DMS53 (cell line): ENCODE measurements around the gene TRABD2B.

Experiments used
- DNase-seq: peaks from one replicate; lab custom pipeline; 2025; lab: John Stamatoyannopoulos, UW

TRABD2B gene

DNA sequence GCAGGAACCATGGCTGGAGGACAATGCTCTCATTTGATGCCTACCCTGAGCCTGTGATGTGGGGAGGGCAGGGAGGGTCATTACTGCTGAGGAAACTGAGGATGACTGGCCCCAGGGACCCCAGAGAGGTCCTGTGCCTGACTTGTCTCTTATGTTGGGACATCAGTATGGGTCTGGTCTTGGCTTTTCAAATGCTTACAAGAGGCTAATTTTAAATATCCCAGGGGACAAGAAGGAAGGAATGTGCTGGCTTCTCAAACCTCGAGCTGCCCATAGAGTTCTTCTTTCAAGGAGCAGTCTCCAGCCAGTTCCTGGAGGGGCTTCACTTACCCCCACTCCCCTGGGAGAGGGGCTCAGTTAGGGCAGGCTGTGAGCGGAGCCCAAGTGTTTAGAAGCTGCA, 168.2 kb downstream of the TRABD2B start:
- DNase-seq, result no peak

DNA sequence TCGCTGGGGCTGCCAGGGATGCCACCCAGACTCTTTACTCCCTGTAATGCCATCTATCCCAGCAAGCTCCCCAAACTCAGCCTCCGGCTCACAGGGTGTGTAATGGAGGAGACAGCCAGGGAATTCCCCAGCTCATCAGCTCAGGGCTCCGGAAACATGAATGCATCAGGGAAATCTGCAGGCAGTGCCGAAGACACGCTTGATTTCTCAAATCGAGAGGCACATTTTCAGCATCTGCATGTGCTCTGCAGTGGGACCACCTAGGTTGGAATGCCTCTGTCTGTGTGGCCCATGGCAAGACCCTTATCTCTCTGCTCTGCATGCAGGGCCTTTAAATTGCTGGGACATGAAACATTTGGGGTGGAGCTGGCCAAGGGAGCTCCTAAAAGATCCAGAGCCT, 170.1 kb downstream of the TRABD2B start:
- DNase-seq, result no peak

DNA sequence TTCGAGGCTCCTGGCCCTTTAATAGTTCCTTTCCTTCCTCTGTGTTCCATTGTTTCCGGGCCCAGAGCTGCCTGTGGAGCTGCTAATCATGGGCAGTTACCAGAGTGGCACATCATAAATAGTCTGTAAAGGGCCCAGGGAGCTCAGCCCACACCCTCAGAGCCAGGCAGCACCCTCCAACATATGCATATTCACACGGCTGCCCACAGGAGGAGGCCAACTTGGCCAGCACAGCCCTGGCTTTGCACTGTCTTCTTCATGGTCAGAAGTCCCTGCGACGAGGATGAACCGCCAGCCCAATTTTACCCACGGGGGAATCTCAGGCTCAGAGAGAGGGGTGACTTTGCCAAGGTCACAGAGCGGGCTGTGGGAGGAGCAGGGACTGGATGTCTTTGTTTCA, 172.5 kb downstream of the TRABD2B start:
- DNase-seq, result no peak

DNA sequence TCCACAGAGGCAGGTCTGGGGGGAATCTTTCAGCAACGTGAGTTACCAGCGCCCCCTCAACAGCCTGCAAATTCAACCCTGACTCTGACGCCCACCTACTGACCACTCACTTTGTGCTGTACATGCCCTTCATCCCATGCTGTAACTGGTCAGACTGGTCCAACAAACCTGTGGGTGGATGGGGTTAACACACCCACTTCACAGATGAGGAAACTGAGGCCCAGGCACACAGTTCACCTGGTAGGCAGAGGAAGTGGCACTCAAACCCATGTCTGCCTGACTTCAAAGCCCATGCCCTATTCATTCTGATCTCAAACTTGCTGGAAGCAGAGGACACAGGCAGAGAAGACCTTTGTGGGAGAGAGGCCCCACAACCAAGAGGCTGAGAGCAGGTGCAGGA, 172.9 kb downstream of the TRABD2B start:
- DNase-seq, result no peak

DNA sequence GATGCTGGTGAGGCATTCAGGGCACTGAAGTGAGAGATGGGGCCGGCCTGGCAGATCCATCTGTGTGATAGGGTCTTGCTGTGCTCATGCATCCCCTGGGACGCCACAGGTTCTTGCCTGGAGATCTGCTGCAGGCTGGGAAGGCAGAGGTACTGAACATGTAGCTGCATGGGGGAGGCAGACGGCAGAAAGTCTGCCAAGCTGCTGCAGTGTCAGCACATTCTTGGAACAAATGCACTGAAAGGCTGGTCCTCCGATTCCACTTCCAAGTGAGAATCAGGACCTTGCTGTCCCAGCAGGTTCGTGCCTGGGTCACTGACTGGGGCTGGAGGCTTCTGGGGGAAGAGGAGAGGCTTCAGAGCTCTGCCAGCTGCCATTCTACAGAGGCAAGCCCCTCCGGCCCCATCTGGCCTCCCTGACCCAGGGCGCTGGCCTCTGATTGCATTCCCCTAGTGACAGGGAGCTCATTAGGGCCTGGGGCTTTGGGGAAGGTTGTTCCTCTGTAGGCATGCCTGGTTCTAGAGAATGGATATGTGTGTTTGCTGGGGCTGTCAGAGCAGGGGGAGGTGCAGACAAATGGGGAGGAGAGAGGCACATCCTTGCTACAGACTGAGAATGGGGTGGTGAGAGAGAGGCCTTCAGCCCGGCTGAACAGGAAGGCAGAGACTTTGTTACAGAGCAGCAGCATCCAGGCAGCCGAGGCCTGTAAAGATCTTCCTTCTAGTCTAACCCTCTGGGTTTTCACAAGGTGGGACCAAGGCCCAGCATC, 174.0 kb downstream of the TRABD2B start:
- no peak for DNase-seq

DNA sequence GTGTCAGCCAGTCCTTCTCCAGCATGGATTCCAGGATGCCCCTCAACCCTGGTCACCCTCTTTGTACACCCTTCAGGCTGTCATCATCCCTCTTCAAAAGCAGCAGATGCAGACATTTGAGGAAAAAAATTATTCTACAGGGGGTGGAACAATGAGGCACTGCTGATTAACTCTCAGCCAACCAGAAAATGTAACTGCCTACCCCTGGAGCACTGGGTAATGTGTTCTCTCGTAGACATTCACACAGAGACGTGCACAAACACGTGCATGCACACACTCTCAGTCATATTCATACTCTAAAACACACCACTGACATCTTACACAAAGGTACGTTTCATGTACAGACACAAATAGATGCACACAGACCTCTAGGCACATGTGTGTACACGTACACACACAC, 175.4 kb downstream of the TRABD2B start:
- DNase-seq, result no peak

DNA sequence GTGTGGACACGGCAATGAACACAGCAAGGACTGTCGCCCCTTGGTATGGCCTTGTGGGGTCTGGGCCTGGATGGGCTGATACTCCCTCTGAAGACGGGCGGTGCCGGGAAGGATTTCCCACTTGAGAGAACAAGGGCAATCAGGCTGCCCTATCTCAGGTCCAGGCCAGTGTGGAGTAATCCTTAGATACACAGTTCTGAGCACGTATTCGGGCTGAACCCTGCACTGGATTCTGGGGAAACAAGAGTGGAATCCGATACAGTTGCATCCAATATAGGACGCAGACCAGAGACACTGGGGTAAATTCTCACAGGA, 177.7 kb downstream of the TRABD2B start:
- DNase-seq, result no peak

DNA sequence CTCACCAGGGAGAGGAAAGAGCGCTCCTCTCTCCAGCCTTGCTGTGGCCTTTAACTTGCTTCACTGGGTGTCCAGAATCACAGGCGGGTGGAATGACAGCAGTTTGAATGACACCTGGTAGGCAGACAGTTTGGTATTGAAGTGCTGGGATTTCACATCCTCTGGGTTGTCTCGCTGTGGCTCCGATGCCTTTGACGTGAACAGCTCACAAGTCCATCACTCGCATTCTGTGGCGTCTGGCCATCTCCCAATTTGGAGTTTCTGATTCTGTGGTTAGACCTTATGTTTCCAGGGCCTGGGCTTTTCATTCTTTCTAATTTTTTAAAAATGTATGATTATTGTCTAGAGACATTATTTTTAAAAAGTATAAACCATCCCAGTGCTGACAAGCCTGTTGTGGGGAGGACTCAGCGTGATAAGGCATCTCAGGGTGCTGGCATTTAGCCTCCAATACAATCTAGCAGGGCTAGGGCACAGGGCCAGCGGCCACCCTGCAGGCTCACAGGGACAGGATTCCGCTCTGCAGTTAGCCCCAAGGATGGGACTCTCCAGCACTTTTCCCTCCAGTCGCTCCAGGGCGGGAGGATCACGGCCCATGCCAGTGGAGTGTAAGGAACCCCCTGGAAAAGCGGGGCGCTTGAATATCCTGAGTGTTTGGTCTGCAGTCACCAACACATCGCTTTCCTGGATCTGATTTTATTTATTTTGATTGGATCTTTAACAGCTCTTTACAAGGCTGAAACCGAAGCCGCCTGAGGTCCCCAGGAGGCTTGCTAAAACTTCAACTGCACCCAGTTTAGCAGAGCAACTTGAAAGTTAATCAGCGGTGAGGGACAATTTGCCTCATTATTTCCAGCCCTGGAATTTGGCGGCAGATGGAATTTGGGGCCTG, 178.3 kb downstream of the TRABD2B start:
- DNase-seq, result no peak

DNA sequence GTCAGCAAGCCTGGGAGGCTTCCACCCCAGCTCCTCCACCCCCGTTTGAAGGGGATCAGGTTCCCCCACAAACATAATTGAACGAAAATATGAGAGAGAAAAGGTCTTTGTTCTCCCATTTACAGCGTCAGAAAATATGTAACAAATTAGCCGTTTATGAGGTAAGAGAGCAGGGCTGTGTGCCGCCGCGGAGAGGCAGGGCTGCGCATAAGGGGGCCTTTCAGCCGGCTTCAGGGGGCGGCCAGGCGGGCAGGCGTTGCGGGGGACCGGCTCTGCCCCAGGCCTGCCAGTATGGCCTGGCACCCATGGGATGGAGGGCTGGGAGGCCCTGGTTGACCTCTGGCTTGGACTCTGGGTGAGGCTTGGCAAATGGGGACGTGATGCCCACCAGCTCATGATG, 179.3 kb downstream of the TRABD2B start:
- no peak for DNase-seq

DNA sequence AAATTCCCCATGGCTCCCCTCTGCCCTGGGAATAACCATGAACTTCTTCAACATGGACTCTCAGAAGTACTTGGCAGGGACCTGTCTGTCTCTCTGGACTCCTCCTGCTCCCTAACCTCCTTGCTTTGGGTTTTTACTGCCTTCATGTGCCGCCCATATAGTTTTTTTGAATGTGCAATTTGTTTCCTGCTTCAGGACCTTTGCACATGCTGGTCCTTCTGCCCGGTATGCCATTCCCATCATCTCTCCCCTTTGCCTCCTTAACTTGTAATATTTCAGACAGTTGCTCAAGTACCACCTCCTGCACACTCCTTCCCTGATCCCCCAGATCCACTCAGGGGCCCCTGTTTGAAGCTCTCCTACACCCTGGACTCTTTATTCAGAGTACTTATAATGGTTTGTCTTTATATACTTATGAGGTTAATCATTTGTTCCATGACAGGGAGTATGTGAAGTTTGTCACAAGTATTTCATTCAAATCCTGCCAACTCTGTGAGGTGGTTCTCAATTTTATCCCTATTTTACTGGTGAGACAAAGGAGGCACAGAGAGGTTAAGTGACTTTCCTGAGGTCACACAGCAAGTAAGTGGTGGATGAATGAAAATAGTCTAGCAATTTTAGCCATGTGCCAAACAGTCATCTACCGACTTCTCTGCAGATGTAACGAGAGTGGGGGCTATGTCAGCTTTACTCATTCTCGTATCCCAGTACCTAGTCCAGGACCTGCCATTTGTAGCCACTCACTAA, 180.7 kb downstream of the TRABD2B start:
- DNase-seq, result no peak

DNA sequence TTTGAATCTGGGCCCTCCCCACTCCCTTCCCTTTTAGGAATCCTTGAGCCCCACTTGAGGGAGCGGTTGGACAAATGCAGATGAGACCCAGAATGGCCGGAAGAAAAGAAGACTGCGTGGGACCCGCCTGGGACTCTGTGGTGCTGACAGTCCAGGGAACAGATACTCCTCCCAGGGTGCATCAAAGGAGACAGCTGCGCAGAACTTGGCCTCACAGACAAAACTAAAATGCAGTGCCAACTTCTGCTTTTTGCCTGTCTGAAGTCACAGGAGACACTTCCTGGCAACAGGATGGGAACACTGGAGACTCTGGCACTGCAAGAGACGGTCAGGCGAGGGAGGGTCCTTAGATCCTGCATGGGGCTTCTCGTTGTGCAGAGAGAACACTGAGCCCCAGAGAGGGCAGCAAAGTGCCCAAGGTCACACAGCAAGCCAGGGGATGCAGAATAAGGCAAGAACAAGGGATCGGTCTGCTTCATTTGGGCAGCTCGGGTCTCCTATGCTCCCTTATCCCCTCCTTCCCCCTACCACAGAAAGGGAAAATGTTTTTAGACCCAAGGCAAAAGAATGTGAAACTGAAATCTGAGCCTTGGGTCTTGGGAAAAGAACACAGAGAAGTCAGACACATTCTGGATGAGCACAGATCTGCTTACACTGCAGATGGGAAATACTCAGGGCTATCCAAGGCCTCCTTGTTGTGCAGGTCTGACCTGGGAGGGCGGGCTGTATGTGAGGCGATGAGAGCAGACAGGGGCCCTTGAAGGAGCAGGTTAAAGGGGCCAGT, 182.4 kb downstream of the TRABD2B start:
- DNase-seq, result peak; percentile 54

DNA sequence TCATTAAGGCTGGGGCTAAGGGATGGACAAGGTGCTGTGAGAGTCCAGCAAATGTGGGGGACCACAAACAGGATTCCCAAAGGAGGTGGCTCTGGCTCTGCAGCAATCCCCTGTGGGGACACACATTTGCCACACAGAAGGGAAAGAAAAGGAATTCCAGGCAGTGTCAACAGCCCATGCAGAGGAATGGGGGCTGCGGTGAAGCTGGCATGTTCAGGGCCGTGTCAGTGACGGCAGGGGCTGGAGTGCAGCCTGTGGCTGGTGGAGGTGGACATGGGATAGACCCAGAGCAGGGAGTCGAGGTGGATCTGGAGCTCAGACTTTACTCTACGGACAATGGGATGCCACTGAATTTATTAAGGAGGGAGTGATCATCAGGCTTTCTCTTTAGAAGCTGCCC, 183.2 kb downstream of the TRABD2B start:
- DNase-seq, result peak; percentile 22

DNA sequence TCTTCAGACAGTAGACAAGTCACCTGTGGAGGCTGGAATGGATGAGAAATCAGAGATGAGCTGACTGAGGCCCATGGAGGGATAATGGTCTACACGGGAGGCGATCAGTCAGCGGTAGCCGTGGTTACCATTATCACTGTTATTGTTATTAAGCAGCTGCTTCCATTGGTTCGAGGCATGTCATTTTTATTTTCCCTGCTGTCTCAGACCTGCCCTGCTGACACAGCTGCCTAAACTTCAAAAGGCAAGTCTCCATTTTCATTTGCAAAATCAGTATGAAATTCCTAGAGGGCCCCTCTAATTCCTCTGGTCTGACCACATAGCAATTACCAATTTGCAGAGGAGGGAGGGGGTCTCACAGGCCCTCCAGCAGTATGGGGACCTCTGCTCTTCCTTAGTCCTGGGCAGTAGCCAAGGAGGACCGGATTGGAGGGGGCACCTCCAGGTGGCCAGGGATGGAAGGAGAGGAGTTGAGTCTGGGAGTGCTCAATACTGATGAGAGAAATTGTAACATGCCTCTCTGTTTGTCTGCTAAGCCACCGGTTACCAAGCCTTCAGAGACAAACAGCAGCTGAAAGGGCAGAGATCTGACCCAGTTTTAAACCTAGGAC, 184.2 kb downstream of the TRABD2B start:
- peak; percentile 81 for DNase-seq

DNA sequence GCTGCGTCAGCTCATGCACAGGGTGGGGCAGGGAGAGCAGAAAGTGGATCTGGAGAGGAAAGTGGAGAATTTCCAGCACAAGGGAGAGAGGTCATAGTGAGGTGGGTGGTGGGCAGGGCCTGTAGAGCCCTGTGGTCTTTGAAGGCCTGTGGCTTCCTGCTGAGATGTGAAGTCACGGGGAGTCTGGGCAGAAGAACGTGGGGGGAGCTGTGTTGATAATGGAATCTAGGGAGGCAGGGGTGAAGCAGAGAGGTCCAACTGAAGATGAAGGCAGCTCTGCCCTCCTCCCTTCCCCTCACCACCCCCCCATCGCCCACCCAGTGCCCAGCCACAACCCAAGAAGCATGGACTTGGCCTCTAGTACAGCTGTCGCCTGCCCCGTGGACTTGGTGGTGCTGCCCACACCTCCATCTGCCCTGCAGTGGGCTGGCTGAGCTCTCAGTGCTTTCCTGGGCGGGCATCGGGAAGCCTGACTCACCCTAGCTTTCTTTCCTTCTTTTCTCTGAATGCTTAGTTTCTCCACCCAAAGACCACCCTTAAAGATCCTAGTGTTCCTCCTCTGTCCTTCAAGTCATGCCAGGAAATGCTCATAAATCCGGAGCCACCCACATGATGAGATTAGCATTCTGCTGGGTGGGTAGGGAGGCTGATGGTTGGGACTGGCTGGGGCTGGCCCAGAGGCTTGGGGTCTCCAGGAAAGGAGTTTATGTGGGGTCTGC, 186.1 kb downstream of the TRABD2B start:
- no peak for DNase-seq

DNA sequence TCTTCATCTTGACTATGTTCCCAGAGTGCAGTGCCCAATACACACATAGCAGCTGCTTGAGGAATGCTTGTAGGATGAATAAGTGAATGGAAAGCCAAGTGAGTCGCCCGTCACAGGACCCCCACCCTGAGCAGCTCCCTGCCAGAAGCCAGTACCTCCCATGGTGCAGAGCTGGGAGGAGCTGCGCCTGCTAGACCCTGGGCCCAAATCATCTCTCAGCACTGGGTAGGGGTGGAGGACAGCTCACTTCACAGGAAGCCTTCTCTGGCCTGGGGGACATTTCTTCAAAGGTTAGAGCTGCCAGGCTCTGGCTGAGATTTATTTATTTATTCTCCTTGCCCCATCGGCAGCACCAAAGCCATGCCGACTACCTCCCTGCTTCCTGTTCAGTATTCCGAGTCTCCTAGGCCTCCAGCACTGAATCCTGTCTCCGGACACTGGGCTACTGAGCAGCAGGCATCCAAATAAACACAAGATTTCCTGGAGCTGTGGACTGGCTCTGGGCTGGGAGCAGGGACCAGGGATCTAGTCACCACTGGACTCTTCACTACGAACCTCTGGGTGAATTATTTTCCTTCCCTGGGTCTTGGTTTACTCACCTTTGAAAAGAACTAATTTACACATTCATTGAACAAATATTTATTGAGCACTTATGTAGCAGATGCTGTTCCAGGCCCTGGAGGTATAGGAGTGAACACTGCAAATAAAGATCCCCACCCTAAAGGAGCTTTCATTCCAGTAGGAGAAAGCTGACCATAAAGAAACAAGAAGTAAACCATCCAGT, 187.7 kb downstream of the TRABD2B start:
- peak; percentile 98 for DNase-seq

DNA sequence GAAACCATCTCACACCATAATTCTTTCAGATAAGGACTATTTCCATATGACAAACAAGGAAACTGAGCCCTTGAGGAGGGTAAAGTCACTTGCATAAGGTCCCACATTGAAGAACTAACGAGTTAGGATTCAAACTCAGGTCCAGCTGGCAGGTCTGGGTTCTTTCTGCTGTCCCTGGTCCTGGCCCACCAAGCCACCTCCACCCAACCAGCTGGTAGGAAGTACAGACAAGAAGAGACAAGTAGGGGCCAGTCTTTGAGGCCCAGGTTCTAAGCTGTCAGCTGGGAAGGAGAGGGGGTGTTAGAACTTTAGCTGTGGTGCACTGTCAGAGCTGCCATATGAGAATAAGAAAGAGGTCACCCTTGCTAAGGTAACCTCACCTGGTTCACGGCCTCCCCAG, 188.6 kb downstream of the TRABD2B start:
- no peak for DNase-seq

DNA sequence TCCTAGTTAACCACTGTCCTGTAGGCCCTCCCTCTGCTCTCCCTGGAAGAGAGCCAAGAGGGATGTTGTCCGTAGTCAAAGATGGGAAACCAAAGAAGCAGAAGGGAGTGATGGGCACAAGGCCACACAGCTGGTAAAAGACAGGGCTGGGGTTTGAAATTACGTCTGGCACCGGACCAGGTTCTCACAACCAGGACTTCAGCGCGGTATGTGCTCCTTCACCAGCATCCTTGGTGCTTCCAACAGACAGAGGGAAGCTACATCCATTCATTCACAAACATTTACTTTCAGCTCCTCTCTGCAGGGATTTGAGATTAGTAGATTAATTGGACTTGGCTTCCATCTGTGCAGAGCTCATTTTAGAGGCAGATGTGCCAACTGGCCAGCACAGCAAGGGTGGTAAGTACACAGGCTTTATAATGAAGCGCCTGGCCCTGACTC, 191.2 kb downstream of the TRABD2B start:
- no peak for DNase-seq

DNA sequence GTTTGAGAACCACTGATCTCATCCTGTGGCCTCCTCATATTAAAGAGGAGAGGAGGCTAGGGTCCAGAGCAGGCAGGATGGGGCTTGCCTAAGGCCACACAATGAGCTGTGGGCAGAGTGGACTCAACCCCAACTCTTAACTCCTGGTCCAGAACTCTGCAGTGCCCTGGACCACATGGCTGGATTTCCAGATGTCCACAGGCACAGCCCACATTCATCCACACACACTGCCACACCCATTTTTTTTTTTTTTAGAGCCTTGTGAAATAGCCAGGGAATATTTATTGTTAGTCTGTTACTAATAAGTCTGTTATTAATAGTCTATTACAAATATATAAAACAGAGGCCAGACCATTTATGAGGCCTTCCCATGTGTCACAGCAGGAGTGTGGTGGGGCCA, 192.2 kb downstream of the TRABD2B start:
- DNase-seq, result no peak

DNA sequence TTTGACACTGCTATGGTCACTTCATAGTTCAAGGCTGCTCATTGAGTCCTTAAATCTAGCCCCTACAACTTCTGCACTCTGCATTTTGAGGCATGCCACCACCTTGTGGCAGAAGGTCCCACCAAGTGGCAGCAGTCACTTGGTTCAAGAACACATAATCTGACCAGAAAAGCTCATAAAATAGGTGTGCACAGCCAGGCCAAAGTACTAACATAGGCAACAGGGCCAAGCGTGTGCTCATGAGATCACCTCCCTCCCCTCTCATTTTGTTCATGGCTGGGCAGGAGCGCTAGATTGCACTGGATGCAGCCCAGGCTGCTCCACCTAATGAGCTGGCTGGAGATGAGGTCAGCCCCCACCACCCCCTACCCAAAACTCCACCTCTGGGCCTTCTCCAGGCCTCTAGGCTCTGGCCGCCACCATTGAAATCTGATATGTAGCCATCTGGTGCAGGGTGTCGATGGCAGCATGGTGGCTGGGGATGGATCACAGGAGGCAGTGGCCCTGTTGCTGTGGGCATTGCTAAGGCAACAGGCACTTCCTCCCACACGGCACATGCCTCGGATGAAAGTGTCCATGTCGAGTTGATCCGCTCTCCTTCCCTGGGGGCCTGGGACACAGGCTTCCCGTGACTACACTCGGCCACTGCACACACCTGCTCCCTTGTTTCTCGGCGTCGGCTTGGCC, 193.2 kb downstream of the TRABD2B start:
- peak; percentile 61 for DNase-seq
